ENCODE measurements around the gene IPCEF1.
"Not testable (repeated sequence)": the region's sequence is repeated elsewhere in the genome, so short reads cannot be mapped to it uniquely, and the experiment has no call there.

Gene IPCEF1

DNA sequence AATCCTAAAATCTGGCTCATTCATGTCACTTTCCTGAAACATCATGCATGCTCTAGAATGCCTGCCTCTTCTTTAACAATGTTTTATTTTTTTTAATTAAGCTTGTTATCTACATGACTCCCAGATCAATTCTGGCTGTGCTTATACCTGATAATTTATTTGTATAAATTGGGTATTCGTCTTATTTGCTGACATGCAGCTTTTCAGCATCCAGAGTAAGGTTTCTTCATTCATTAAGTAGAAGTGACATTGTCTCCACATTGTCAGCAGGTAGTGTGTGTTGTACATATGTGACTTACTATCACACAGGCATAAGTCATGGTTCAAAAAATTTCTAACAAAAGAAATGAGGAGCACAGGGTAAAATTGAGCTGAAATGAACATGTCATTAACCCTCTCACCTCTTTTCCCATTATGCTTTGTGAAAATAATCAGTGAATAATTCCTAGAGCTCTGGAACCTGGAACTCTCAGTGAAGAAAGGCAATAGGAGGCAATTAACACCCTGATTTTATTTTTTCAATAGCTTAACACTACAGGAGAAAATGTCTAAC is 160.2 kb downstream of the IPCEF1 start:
- no peak for DNase-seq (ENCODE audit: low read depth, low spot score)

DNA sequence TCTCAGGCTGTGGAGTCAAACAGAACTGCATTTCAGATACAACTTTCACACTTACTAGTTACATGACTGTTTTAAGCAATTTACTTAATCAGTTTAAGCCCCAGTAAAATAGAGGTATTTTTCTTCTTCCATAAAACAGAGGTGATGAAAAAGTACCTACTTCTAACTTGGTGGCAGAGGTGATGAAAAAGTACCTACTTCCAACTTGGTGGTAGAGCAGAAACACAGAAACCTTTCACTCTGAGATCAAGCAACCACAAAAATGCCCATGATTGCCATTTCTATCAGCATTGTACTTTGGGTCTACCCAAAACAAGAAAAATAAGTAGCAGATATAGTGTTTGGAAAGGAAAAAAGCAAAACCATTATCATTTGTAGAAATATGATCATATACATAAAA is 168.9 kb downstream of the IPCEF1 start:
- no peak overlapping the region for H3K27ac ChIP-seq
- no peak for DNase-seq (ENCODE audit: low read depth, low spot score)

More for the DNA sequence above, 160.2 kb downstream of the IPCEF1 start:
- H3K27ac ChIP-seq, result no peak overlapping the region

DNA sequence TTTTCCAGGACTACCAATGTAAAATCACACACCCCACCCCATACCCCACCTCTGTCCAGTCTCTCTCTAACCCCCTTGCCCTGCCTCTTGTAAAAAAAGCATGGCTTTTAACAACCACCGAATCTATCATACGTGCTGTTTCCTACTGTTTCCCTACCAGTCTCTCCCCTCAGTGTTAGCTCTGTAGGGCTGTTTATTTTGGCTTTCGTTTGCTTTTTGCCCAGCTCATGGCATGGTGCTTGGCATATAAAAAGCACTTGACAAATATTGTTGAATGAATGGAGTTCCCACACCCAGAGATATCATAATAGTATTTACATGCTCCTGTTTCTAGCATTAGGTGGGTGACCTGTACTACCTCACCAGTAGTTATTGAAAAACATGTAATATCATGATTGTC is 169.4 kb downstream of the IPCEF1 start:
- DNase-seq (ENCODE audit: low read depth, low spot score), result no peak
- H3K27ac ChIP-seq, result no peak overlapping the region

DNA sequence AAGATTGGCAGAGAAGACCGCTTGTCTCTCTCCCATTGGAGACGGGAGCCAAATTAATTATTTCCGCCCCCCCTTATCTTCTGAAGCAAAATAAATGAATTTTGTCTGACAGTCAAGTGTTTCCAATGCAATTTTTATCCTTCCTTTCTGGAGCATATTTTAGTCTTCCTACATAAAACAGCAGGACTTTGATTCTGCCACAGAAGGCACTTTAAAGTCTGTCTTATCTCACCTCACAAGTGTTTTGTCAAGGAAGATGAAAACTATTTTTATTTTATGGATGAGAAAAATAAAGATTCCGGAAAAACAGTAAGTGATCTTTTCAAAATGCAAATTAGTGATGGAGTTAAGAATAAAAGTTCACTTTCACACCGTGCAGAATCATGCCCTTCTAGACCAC is 177.2 kb downstream of the IPCEF1 start:
- DNase-seq (ENCODE audit: low read depth, low spot score), result no peak
- no peak overlapping the region for H3K27ac ChIP-seq

DNA sequence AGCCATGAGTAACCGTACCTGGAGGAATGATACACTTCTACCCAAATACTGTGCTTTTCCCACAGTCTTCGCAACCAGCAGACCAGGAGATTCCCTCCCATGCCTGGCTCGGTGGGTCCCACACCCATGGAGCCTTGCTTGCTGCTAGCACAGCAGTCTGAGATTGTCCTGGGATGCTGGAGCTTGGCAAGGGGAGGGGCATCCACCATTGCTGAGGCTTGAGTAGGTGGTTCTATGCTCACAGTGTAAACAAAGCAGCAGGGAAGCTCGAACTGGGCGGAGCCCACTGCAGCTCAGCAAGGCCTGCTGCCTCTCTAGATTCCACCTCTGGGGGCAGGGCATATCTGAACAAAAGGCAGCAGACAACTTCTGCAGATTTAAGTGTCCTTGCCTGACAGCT is 184.2 kb downstream of the IPCEF1 start:
- DNase-seq (ENCODE audit: low read depth, low spot score); H3K27ac ChIP-seq: not testable (repeated sequence)

DNA sequence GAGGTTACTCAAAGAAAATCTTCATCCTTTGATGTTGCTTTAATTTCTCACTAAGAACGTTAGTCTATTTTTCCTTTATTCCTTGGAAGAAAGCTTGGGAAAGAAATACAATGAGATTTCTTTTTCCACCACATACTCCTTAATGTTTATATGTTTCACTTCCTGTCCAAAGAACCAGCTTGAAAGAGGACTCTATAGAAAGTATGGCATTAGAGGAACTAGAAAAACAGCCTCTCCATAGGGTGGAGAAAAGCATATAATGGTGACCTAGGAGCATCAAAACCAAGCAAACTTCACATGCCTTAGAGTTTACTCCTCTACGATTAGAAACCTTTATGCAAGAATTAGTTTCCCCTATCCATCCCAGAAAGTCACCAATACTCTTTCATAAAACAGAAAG is 186.5 kb downstream of the IPCEF1 start:
- DNase-seq (ENCODE audit: low read depth, low spot score), result no peak
- H3K27ac ChIP-seq, result no peak overlapping the region

DNA sequence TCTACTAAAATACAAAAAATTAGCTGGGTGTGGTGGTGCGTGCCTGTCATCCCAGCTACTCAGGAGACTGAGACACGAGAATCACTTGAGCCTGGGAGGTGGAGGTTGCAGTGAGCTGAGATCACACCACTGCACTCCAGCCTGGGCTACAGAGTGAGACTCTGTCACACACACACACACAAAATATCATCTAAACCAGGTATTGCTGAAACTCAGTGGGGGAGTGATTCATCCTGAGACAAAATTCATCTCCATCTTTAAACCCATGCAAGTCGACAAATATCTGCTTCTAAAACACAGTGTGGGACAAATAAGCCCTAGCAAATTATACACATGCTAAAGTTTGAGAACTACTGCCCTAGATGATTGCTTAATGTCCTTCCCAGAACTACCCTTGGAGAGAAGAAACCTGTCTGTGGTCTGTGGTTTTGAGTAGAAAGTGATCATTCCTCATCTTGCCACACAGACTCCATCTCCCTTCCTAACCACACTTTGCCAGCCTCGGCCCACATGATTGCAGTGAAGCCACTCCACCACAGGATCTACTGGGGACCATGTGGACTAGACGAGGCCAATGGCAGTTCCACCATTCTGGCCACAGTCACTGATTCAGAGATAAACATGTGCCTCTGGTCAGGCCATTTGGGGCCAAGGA is 187.3 kb downstream of the IPCEF1 start:
- no peak for DNase-seq (ENCODE audit: low read depth, low spot score)
- no peak overlapping the region for H3K27ac ChIP-seq

DNA sequence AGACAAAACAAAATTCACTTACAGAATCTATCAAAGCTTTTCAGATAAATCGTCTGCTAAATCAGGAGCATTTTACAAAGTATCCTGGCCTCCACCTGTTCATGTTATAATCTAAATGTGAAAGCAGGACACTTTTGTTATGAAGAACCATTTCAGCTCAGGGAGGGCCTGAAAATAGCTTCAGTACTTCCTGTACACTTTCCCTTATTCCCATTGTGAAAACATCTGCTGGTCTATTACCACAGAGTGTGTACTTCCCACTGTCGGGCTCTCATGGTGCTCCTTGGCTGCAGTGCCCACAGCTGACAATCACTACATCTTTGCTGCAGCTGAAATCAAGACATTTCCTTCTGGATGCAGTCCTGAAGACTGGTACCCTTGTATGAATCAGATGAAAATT is 189.5 kb downstream of the IPCEF1 start:
- no peak overlapping the region for H3K27ac ChIP-seq
- DNase-seq (ENCODE audit: low read depth, low spot score), result no peak

DNA sequence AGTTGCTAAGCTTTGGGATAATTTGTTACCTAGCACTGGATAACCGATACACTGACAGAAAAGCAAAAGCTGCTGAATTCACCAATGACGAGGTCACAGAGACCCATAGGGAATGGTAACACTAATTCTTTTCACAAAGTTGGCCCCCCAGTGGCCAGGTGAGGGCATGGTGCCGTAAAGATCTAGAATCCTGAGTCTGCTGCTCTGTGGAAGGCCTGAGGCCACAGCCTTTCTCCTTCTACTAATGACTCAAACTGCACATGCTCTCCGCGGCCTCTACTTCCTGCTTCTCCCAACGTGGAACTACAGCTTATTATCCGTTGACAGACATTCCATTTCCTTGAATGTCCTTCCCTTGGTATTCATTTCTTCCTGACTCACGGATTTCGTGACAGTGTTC is 190.5 kb downstream of the IPCEF1 start:
- DNase-seq (ENCODE audit: low read depth, low spot score), result no peak
- no peak overlapping the region for H3K27ac ChIP-seq

DNA sequence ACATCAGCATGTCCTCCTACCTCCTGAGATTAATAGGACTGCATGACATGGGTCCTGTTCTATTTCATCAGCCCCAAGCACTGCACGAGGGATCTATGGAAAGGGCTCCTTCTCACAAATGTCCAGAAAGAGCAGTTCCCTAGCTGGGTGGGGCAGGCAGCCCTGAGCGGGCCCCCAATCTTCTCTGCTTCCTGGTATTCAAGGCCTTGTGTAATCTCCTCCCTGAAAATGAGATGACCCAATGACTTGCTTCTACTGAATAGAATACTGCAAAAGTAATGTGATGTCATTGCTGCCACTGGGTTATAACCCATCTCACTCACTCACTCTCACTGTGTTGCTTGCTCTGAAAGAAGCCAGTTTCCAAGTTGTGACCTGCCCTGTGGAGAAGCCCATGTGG is 191.1 kb downstream of the IPCEF1 start:
- no peak overlapping the region for H3K27ac ChIP-seq
- DNase-seq (ENCODE audit: low read depth, low spot score), result no peak

DNA sequence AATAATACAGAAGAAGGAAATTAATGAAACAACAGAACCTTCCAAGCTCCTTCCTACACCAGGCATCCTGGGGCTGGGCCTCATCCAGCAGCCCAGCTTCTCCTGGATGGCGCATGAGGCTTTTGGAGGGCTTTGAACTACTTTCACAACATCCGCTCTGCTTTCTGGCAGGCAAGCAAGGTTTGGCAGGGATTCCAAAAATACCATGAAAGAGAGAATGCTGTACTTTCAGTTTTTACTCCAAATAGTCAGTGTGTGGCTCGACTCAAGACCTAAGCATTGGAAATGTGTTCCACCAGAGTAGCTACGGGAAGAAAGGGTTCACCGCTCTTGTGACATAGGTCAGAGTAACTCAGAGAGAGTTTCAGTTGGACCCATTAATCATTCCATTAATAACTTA is 192.2 kb downstream of the IPCEF1 start:
- H3K27ac ChIP-seq, result no peak overlapping the region
- DNase-seq (ENCODE audit: low read depth, low spot score), result no peak

DNA sequence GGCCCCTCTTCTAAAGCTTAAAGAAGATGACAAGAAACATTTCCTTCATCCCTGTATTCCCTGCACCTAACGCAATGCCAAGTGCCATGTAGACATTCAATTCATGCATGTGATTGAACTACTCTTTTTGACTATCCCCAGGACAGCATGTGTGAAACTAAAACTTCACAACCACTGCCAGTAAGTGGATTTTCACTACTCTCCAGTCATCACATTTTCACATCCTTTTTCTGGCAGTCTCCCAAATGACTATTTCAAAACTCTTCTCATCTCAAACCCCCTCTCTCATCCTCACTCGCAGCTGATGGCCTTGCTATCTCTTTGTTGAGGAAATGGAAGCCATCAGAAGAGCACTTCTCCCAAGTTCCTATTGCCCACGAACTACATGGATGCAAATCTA is 194.9 kb downstream of the IPCEF1 start:
- H3K27ac ChIP-seq, result no peak overlapping the region
- DNase-seq (ENCODE audit: low read depth, low spot score), result no peak

DNA sequence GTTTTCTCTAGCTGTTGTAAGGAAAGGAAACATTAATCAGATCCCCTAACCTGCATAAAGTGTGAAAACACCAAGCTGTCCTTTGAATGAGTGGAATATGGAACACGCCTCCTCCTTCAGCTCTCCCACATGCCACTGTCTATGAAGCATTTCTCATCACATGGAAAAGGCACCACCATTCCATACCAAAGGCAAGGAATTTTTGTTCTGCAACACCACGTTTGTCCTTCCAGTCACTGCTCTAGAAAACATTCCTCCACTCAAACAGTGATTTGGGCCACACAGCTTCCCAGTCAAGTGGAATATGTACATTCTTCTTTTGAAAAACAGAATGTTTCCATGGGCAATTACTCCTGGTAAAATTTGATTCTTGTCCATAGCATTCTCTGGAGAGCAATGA is 197.5 kb downstream of the IPCEF1 start:
- DNase-seq (ENCODE audit: low read depth, low spot score), result no peak
- H3K27ac ChIP-seq, result no peak overlapping the region

DNA sequence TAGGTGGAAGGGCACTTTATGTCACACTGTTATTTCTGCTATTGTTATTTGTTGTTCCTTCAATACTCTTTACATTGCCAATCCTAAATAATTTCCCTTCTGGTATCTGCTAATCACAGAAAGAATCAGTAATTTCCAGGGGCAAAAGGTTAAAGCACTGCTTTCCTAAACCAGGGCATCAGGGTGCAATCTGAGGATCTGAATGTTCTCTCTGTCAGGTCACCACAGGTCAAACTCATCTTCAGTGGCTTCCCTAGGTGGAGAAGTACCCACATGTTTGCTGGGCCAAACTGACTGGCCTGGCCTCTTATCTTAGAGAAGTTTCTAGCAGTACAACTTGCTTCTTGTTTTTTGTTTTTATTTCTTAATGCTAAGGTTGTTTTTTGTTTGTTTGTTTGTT is 198.9 kb downstream of the IPCEF1 start:
- DNase-seq (ENCODE audit: low read depth, low spot score), result no peak
- H3K27ac ChIP-seq, result no peak overlapping the region

DNA sequence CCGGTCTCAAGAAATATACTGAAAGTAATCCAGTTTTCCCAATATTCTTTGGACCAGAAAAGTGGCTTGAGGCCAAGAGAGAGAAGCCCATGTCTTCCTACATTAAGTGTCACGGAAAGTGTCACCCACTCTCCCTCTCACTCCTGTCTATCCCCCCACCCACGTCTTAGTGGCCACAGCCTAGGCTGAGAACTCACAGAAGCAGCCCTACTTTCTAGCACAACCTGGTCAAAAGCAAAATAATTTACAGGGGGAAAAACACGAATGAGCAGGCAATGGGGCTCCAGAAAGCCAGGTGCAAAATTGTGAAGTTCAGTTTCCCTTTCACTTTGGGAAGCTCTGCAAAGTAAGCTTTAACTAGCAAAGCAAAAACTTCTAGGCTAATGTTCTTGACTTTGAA is 199.5 kb downstream of the IPCEF1 start:
- DNase-seq (ENCODE audit: low read depth, low spot score), result no peak
- no peak overlapping the region for H3K27ac ChIP-seq

DNA sequence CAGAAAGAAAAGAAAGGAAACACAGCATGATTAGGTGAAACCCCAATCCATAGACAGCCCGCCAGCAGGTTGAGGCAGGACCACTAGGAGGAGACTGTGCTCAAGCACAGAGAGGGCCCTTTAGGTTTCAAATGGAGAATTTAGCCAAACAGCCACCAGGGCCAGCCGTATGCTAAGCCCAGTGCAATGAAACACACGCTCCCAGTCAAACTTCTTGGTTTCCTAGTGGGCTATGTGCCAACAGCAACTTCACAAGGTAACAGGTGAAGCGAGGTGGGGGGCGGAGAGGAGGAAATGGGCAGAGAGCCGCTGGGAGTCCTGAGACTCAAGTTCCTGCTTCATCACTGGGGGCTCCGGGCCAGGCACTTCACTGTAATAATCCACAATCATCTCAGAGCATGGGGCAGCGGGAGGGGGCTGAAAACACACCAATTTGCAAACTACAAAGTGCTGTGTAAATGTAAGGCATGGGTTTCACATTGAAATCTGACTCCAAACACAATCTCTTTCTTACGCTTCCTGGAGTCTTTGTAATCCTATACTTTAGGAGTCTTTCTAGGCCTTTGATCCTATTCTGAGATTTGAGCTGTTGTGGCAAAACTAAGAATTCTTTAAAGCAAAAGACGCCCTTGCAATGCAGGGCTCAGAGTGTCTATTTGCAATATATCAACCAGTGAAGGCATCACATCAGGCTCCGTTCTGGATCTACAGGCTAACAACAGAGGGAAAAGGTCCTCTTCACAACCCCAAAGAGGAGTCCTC is 200.3 kb downstream of the IPCEF1 start:
- no peak for DNase-seq (ENCODE audit: low read depth, low spot score)
- H3K27ac ChIP-seq, result no peak overlapping the region

DNA sequence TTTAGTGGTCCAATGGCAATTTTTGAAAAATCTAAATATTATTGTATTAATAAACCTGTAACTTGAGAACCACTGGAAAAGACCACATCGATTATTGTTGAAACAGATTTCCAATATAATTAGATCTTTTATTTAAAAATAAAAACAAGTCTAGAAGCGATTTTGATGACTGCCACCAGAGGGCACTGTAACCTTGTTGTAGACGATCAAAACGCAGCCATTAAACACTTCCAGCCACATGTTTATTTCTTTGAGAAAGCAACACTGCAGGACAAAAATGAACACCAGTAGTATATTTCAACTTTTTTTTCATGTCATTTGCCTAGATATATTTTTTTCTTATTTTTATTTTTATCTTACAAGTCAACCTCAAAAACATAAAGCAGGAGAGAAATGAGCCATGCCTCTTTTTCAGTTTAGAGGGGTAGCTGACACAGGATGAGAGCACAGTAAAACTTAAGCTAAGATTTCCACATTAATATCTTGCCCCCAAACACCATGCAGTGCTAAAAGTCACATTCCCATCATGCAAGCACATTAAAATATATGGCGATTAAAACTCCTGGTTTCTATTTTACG is 202.1 kb downstream of the IPCEF1 start:
- no peak for DNase-seq (ENCODE audit: low read depth, low spot score)
- H3K27ac ChIP-seq, result no peak overlapping the region

DNA sequence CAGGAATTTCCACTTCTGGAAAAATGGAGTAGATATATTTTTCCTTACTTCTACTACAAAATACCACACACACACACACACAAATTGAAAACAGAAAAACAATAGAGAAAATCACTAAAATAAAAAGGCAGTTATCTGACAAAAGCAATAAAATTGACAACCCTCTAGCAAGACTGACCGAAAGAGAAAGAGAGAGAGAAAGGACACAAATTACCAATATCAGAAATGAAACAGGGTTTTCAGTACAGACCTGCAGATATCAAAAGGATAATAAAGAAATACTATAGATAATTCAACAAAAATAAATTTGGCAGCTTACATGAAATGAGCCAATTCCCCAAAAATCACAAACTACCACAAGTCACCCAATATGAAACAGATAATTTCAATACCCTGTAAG is 212.8 kb downstream of the IPCEF1 start:
- no peak for DNase-seq (ENCODE audit: low read depth, low spot score)
- no peak overlapping the region for H3K27ac ChIP-seq

DNA sequence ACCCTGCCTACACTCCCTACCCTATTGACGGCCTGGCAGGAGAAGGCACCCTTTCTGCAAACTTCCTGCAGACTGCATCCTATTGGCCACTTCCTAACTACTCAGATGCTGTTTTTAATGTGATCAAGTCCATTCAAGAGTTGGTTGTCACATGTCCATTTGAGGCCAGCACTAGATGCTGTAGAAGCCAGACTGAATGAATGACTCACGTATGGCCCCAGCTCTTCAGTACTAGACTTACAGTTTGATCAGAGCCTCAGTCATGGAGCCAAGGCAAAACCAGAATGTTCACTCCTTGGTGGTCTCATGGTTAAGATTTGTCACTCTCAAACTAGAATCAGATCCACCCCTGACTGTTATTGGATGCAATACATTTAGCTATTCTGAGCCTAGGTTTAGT is 215.9 kb downstream of the IPCEF1 start:
- no peak overlapping the region for H3K27ac ChIP-seq
- DNase-seq (ENCODE audit: low read depth, low spot score), result no peak

DNA sequence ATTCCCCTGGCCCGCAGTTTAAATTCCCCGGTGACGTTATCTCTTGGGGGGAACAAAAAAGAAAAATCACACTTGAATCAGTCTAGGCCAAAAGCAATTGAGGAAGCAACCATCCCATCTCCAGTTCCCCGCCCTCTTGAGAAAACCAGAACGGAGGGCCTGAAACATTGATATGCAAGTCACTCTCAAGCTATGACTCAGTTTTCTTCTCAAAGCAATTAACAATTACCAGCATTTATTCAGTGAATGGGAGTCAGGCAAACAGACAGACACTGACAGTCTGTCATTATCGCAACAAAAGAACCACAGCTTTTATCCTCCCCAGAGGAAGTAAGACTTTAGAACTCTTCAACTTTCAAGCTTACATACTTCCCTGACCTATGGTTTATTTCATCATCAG is 216.7 kb downstream of the IPCEF1 start:
- no peak overlapping the region for H3K27ac ChIP-seq
- DNase-seq (ENCODE audit: low read depth, low spot score), result no peak

DNA sequence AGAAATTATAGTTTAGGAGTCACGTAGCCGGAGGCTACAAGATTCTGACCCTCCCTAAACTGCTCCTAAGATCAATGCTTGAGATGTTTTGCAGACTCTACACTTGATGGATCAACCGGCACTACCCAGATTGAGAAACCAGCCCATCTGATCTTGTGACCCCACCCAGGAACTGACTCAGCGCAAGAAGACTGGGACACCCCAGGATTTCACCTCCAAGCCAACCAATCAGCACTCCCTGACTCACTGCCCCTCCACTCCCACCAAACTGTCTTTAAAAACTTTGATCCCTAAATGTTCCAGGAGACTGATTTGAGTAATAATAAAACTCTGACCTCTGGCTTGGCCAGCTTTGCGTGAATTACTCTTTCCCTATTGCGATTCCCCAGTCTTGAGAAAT is 217.8 kb downstream of the IPCEF1 start:
- no peak for DNase-seq (ENCODE audit: low read depth, low spot score)
- no peak overlapping the region for H3K27ac ChIP-seq

All from epithelial cell of prostate (primary cell).